ENCODE measurements around the gene AAK1.
"Not testable (repeated sequence)": the region's sequence is repeated elsewhere in the genome, so short reads cannot be mapped to it uniquely, and the experiment has no call there.

The AAK1 gene

GRCh38 chr2:69623236-69623635, 20.3 kb downstream of the AAK1 start:
- DNase-seq = no peak

GRCh38 chr2:69622805-69623204, 20.7 kb downstream of the AAK1 start:
- DNase-seq = not testable (repeated sequence)

GRCh38 chr2:69622017-69622540, 21.5 kb downstream of the AAK1 start:
- DNase-seq = not testable (repeated sequence)

GRCh38 chr2:69621440-69621839, 22.1 kb downstream of the AAK1 start:
- DNase-seq = no peak

- DNase-seq = no peak
These were observed 22.7 kb downstream of the AAK1 start for GRCh38 chr2:69620870-69621269.

GRCh38 chr2:69619725-69620124, 23.8 kb downstream of the AAK1 start:
- no peak for DNase-seq

GRCh38 chr2:69618362-69618761, 25.2 kb downstream of the AAK1 start:
- no peak for DNase-seq

GRCh38 chr2:69617744-69618143, 25.8 kb downstream of the AAK1 start:
- no peak for DNase-seq

- peak; percentile 47 for DNase-seq
These were observed 26.8 kb downstream of the AAK1 start for GRCh38 chr2:69616755-69617154.

GRCh38 chr2:69615969-69616368, 27.6 kb downstream of the AAK1 start:
- no peak for DNase-seq

GRCh38 chr2:69615078-69615625, 28.4 kb downstream of the AAK1 start:
- no peak for DNase-seq

GRCh38 chr2:69612707-69613106, 30.8 kb downstream of the AAK1 start:
- no peak for DNase-seq

GRCh38 chr2:69612200-69612599, 31.3 kb downstream of the AAK1 start:
- DNase-seq = no peak

- DNase-seq = no peak
These were observed 35.4 kb downstream of the AAK1 start for GRCh38 chr2:69608109-69608508.

GRCh38 chr2:69606771-69607170, 36.8 kb downstream of the AAK1 start:
- not testable (repeated sequence) for DNase-seq

- no peak for DNase-seq
These were observed 38.3 kb downstream of the AAK1 start for GRCh38 chr2:69605284-69605683.

- DNase-seq = no peak
These were observed 38.7 kb downstream of the AAK1 start for GRCh38 chr2:69604836-69605235.

GRCh38 chr2:69604026-69604678, 39.4 kb downstream of the AAK1 start:
- no peak for DNase-seq

- DNase-seq = no peak
These were observed 40.3 kb downstream of the AAK1 start for GRCh38 chr2:69603146-69603743.

- DNase-seq = no peak
These were observed 42.3 kb downstream of the AAK1 start for GRCh38 chr2:69601179-69601612.

- DNase-seq = no peak
These were observed 43.1 kb downstream of the AAK1 start for GRCh38 chr2:69600425-69600824.

GRCh38 chr2:69597843-69598610, 45.5 kb downstream of the AAK1 start:
- no peak for DNase-seq

GRCh38 chr2:69597105-69597504, 46.4 kb downstream of the AAK1 start:
- DNase-seq = no peak

- no peak for DNase-seq
These were observed 49.2 kb downstream of the AAK1 start for GRCh38 chr2:69594341-69594740.

Measured in stimulated activated naive CD4-positive, alpha-beta T cell treated with Interleukin-2 at 50 U/mL for 16 hours (primary cell).